HEK293 (cell line): ENCODE measurements around the gene DCUN1D3.

Source experiments
- CTCF ChIA-PET: fragments of 350-600 bp; formaldehyde crosslinking; extraction: SDS; loops from one replicate; lab custom pipeline; 2021; ENCODE audit warnings: antibody characterized with exemption; lab: Yijun Ruan, JAX
- POLR2A ChIA-PET: fragments of 300-600 bp; formaldehyde crosslinking; extraction: SDS; loops from one replicate; lab custom pipeline; 2020; ENCODE audit warnings: antibody characterized with exemption, inconsistent platforms; lab: Yijun Ruan, JAX
- H3K27ac ChIP-seq: fragments of 200-500 bp; sonication (Bioruptor generic); 2 replicates; pipeline ENCODE4 v1.5.1; 2014; ENCODE audit warnings: low read depth, low read length, control low read depth, inconsistent platforms; ENCODE audit errors: extremely low read depth
- H3K36me3 ChIP-seq, 2 experiments: fragments of 200-500 bp in 1 of 2; sonication (Bioruptor generic) in 1 of 2; 1 replicate in 1 of 2; 2 replicates in 1 of 2; pipeline ENCODE4 v1.5.1; 2014 to 2017; ENCODE audit warnings: inconsistent platforms in 2 of 2, low read length in 2 of 2; ENCODE audit not compliant: control insufficient read depth in 2 of 2, insufficient read depth in 1 of 2
- H3K4me1 ChIP-seq: fragments of 200-500 bp; sonication (Bioruptor generic); 2 replicates; pipeline ENCODE4 v1.5.1; 2014; ENCODE audit warnings: mild to moderate bottlenecking, low read length, inconsistent platforms; ENCODE audit not compliant: control insufficient read depth, insufficient read depth
- H3K4me3 ChIP-seq: 2 replicates; pipeline ENCODE4 v1.5.1; 2011; ENCODE audit warnings: low read depth, mild to moderate bottlenecking, control low read depth, low read length, moderate library complexity
- H3K9me3 ChIP-seq: fragments of 200-500 bp; sonication (Bioruptor generic); 2 replicates; pipeline ENCODE4 v1.5.1; 2014; ENCODE audit warnings: low read depth, low read length, inconsistent platforms; ENCODE audit not compliant: control insufficient read depth, insufficient read depth
- BCL11B ChIP-seq: fragments of 450-650 bp; formaldehyde crosslinking; IDR thresholded peaks from 2 replicates; pipeline ENCODE4 v1.5.1; 2016; ENCODE audit warnings: low read depth, missing biosample characterization, missing genetic modification characterization
- KLF1 ChIP-seq: fragments of 450-650 bp; formaldehyde crosslinking; IDR thresholded peaks from 2 replicates; pipeline ENCODE4 v1.5.1; 2016; ENCODE audit warnings: missing biosample characterization, missing genetic modification characterization
- OVOL3 ChIP-seq: fragments of 450-650 bp; formaldehyde crosslinking; IDR thresholded peaks from 2 replicates; pipeline ENCODE4 v1.5.1; 2016; ENCODE audit warnings: missing biosample characterization, missing genetic modification characterization
- ZBTB8A ChIP-seq: fragments of 450-650 bp; formaldehyde crosslinking; IDR thresholded peaks from 2 replicates; pipeline ENCODE4 v1.5.1; 2016; ENCODE audit warnings: missing biosample characterization, missing genetic modification characterization
- ZFHX2 ChIP-seq: fragments of 450-650 bp; formaldehyde crosslinking; conservative IDR thresholded peaks from 2 replicates; pipeline ENCODE4 v1.5.1; 2016; ENCODE audit warnings: missing biosample characterization, missing genetic modification characterization
- ZNF140 ChIP-seq: fragments of 450-650 bp; formaldehyde crosslinking; IDR thresholded peaks from 2 replicates; pipeline ENCODE4 v1.5.1; 2016; ENCODE audit warnings: missing biosample characterization, missing genetic modification characterization
- ZNF19 ChIP-seq: fragments of 450-650 bp; formaldehyde crosslinking; IDR thresholded peaks from 2 replicates; pipeline ENCODE4; 2016; ENCODE audit warnings: missing biosample characterization, missing genetic modification characterization, low read depth
- ZNF280C ChIP-seq: fragments of 450-650 bp; formaldehyde crosslinking; IDR thresholded peaks from 2 replicates; pipeline ENCODE4 v1.5.1; 2016; ENCODE audit warnings: missing biosample characterization, missing genetic modification characterization
- ZNF366 ChIP-seq: fragments of 450-650 bp; formaldehyde crosslinking; conservative IDR thresholded peaks from 2 replicates; pipeline ENCODE4 v1.5.1; 2016; ENCODE audit warnings: missing biosample characterization, missing genetic modification characterization
- ZNF423 ChIP-seq: fragments of 450-650 bp; formaldehyde crosslinking; IDR thresholded peaks from 2 replicates; pipeline ENCODE4 v1.5.1; 2016; ENCODE audit warnings: missing biosample characterization, missing genetic modification characterization
- ZNF488 ChIP-seq: fragments of 450-650 bp; formaldehyde crosslinking; IDR thresholded peaks from 2 replicates; pipeline ENCODE4 v1.5.1; 2016; ENCODE audit warnings: missing biosample characterization, missing genetic modification characterization
- ZNF544 ChIP-seq: fragments of 450-650 bp; formaldehyde crosslinking; IDR thresholded peaks from 2 replicates; pipeline ENCODE4 v1.5.0; 2017; ENCODE audit warnings: missing biosample characterization, missing genetic modification characterization
- ZNF571 ChIP-seq: fragments of 450-650 bp; formaldehyde crosslinking; IDR thresholded peaks from 2 replicates; pipeline ENCODE4 v1.5.0; 2017; ENCODE audit warnings: missing biosample characterization, missing genetic modification characterization
- ZNF658 ChIP-seq: fragments of 450-650 bp; formaldehyde crosslinking; IDR thresholded peaks from 2 replicates; pipeline ENCODE4; 2016; ENCODE audit warnings: missing biosample characterization, missing genetic modification characterization
- ZNF660 ChIP-seq: fragments of 450-650 bp; IDR thresholded peaks from 2 replicates; pipeline ENCODE4 v1.5.1; 2018; ENCODE audit warnings: missing biosample characterization, mild to moderate bottlenecking, missing genetic modification characterization
- ZNF677 ChIP-seq: fragments of 450-650 bp; IDR thresholded peaks from 2 replicates; pipeline ENCODE4 v1.5.0; 2018; ENCODE audit warnings: missing biosample characterization, mild to moderate bottlenecking, missing genetic modification characterization, moderate library complexity
- ZNF701 ChIP-seq: fragments of 450-650 bp; formaldehyde crosslinking; IDR thresholded peaks from 2 replicates; pipeline ENCODE4 v1.5.1; 2016; ENCODE audit warnings: missing biosample characterization, missing genetic modification characterization
- ZNF785 ChIP-seq: fragments of 450-650 bp; formaldehyde crosslinking; IDR thresholded peaks from 2 replicates; pipeline ENCODE4 v1.5.1; 2016; ENCODE audit warnings: missing biosample characterization, missing genetic modification characterization
- ZNF792 ChIP-seq: fragments of 450-650 bp; formaldehyde crosslinking; IDR thresholded peaks from 2 replicates; pipeline ENCODE4 v1.5.1; 2016; ENCODE audit warnings: missing biosample characterization, missing genetic modification characterization
- TF ChIP-seq, protein P1 (sequence below): fragments of 450-650 bp; formaldehyde crosslinking; IDR thresholded peaks from 2 replicates; pipeline ENCODE4 v1.5.1; 2016; ENCODE audit warnings: missing biosample characterization, missing genetic modification characterization
- TF ChIP-seq, protein P2 (sequence below): fragments of 450-650 bp; formaldehyde crosslinking; optimal IDR thresholded peaks from 2 replicates; pipeline ENCODE3; 2016; ENCODE audit warnings: missing biosample characterization, mild to moderate bottlenecking, missing genetic modification characterization

Gene DCUN1D3

DNA sequence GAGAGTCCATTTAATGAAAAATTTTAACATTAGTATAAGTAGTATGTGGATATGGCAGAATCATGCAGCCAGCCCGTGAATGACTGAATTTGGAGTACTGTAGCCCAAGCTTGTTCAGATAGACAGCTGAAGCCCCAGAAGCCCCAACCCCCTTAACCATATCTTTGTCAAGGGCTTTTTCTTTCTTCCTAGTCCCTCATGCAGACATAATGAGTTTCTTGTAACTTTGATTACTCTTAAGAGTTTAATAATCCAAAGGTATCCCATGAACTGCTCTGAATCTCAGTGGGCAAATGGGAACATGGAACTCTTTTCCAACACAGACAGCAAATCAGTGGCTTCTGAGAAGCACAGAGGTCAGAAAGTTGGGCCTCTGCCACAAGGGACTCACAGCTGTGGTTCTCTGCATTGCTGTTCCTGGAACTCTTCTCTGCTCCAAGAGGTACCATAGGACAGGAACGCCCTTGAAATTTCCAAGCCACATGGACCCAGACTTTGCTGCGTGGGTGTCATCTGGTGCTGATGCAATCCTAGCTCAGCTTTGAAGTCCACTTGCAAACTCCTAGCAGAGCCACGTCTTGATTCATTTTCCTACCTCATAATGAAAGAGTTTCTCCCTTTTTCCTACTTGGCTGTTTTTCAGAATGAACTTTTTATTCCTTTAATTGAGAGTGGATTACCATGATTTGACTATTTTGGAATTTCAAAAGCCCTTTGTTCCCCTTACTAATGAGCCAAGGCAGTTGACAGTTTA, 18.5 kb upstream of the DCUN1D3 start:
- POLR2A ChIA-PET: interaction anchor here (0.9 kb wide), 1 partner anchor 19 kb away, joined by 3 read pairs; no protein-coding TSS in a partner anchor
- Histone ChIP-seq H3K36me3 (peaks cover 0 to 4% of the 10 kb centered on the region in 2 experiments; a peak in 2 of 3 replicates), H3K27ac (no peak overlapping the region), H3K4me3 (no peak overlapping the region), H3K4me1 (no peaks in the 10 kb centered on the region), H3K9me3 (no peaks in the 10 kb centered on the region)
- no peak for TF ChIP-seq ZNF423
- peak; percentile 32; the same call in 1 of the 2 replicates for TF ChIP-seq ZFHX2
- TF ChIP-seq, all 188 proteins: peak for 1
- CTCF ChIA-PET: interaction anchor here (0.6 to 1.7 kb wide), 2 partner anchors 68 to 101 kb away, joined by 5 to 6 read pairs; no protein-coding TSS in a partner anchor

DNA sequence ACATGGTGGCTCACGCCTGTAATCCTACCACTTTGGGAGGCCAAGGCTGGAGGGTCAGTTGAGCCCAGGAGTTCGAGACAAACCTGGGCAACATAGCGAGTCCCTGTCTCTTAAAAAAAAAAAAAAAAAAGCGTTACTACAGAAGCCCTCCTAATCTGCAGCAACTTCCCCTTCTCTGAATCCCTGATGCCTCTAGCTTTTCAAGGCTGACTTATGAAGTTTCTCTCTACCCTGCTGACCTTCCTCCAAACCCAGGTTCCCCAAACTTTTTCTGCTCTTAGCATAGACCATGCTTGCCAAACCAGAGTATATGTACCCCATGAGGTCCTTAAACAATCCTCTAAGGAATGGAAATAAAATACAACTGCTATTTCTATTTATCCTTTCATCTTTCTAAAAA, 16.8 kb upstream of the DCUN1D3 start:
- no peak overlapping the region for H3K27ac ChIP-seq
- ChIA-PET POLR2A (no interaction called here), CTCF (interaction anchor here (0.7 kb wide), 1 partner anchor 72 kb away, joined by 3 read pairs; no protein-coding TSS in a partner anchor)
- H3K4me3 ChIP-seq: no peak overlapping the region
- peaks cover 0 to 4% of the 10 kb centered on the region in 2 experiments; a peak in 2 of 3 replicates for H3K36me3 ChIP-seq
- no peaks in the 10 kb centered on the region for H3K9me3 ChIP-seq
- TF ChIP-seq ZNF792 (tag by site-specific recombination) (no peak), ZFHX2 (no peak), ZNF366 (no peak), BCL11B (tag by site-specific recombination) (no peak), ZNF19 (tag by site-specific recombination) (no peak), ZNF701 (tag by site-specific recombination) (no peak), ZNF677 (tag by site-specific recombination) (no peak), ZNF280C (tag by site-specific recombination) (no peak)
- TF ChIP-seq, protein P1, sequence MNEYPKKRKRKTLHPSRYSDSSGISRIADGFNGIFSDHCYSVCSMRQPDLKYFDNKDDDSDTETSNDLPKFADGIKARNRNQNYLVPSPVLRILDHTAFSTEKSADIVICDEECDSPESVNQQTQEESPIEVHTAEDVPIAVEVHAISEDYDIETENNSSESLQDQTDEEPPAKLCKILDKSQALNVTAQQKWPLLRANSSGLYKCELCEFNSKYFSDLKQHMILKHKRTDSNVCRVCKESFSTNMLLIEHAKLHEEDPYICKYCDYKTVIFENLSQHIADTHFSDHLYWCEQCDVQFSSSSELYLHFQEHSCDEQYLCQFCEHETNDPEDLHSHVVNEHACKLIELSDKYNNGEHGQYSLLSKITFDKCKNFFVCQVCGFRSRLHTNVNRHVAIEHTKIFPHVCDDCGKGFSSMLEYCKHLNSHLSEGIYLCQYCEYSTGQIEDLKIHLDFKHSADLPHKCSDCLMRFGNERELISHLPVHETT (tag by site-specific recombination): no peak
- H3K4me1 ChIP-seq: no peaks in the 10 kb centered on the region

DNA sequence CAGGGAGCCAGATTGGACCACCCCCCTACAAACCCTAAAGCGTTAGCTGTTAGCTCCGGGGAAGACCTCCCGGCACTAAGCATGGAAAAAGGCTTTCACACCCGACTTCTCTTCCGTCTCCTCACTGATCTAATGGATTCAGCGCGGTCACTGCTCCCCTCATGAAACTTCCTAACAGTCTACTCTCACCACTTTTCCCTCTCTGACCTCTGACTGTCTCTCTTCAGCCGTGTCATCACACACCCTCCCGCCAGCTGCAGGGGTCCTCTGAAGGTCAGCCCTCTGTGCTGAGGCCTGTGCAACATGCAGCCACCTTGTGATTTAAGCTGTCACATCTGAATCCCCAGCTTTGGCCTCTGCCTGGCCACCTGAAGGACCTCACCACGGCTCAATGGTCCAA, 16.1 kb upstream of the DCUN1D3 start:
- Histone ChIP-seq H3K36me3 (peaks cover 0 to 4% of the 10 kb centered on the region in 2 experiments; a peak in 2 of 3 replicates), H3K4me1 (no peaks in the 10 kb centered on the region), H3K9me3 (no peaks in the 10 kb centered on the region), H3K4me3 (no peak overlapping the region), H3K27ac (no peak overlapping the region)
- TF ChIP-seq OVOL3 (tag by site-specific recombination) (no peak), ZNF571 (no peak), ZNF660 (tag by site-specific recombination) (no peak), ZNF488 (tag by site-specific recombination) (no peak), ZNF140 (tag by site-specific recombination) (no peak), ZNF544 (tag by site-specific recombination) (no peak), ZNF658 (tag by site-specific recombination) (no peak), KLF1 (tag by site-specific recombination) (no peak), ZBTB8A (tag by site-specific recombination) (no peak), ZNF785 (tag by site-specific recombination) (no peak)
- TF ChIP-seq, protein P2, sequence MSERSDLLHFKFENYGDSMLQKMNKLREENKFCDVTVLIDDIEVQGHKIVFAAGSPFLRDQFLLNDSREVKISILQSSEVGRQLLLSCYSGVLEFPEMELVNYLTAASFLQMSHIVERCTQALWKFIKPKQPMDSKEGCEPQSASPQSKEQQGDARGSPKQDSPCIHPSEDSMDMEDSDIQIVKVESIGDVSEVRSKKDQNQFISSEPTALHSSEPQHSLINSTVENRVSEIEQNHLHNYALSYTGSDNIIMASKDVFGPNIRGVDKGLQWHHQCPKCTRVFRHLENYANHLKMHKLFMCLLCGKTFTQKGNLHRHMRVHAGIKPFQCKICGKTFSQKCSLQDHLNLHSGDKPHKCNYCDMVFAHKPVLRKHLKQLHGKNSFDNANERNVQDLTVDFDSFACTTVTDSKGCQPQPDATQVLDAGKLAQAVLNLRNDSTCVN: no peak
- ChIA-PET CTCF (no interaction called here), POLR2A (no interaction called here)
